Measurements from ENCODE around the gene ANKRD52. TPM values are rescaled to one million over a fixed set of nuclear protein-coding genes. Genes with fewer than 3 reads are reported as not detected.

The ANKRD52 gene
- total and polyA plus RNA-seq, 2 donors (not counting 3 experiments of a cell fraction or from before 2014, with no cell fraction given): 30.8 to 62.0 TPM

GRCh38 chr12:56255671-56256070, 2.5 kb downstream of the ANKRD52 start:
- no peak for DNase-seq (ENCODE audit: low read depth, low spot score)
- Histone ChIP-seq H3K4me3 (replicated peaks in 1 of 3; ENCODE audit: insufficient read depth in 1 of 3, low read depth in 1 of 3, low read length in 3 of 3) (no peak overlapping the region), H3K36me3 (ENCODE audit: control insufficient read depth in 2 of 2, extremely low read depth in 1 of 2, insufficient read depth in 2 of 2, low read length in 2 of 2) (peaks cover 24 to 40% of the 10 kb centered on the region in 2 experiments), H3K9ac (replicated peaks; ENCODE audit: extremely low read depth, insufficient read depth, low read length) (no peak overlapping the region), H3K27ac (ENCODE audit: insufficient read depth, low read depth, low read length) (no peak overlapping the region), H3K79me2 (ENCODE audit: control insufficient read depth, insufficient read depth, low read length) (peaks cover 26% of the 10 kb centered on the region), H4K20me1 (replicated peaks; ENCODE audit: control insufficient read depth, extremely low read depth, insufficient read depth, low read length) (no peaks in the 10 kb centered on the region), H3K9me3 (replicated peaks; ENCODE audit: control insufficient read depth, insufficient read depth, low read length) (no peaks in the 10 kb centered on the region), H2AFZ (ENCODE audit: low read depth, low read length) (no peak overlapping the region), H3K4me1 (ENCODE audit: control insufficient read depth, extremely low read depth, insufficient read depth, low read length) (peaks cover 18% of the 10 kb centered on the region), H3K27me3 (ENCODE audit: control insufficient read depth in 2 of 2, insufficient read depth in 2 of 2, low read length in 2 of 2) (no peaks in the 10 kb centered on the region), H3K9me1 (replicated peaks; ENCODE audit: control insufficient read depth, extremely low read depth, insufficient read depth, low read length) (no peaks in the 10 kb centered on the region), H3K4me2 (ENCODE audit: insufficient read depth, low read length) (no peak overlapping the region)
- dilution Hi-C loops (cut with MboI; ENCODE audit: extremely low pct_ligation_motif_present, low sequenced_read_pairs) (no loop called here), intact Hi-C loops (cut with micrococcal nuclease) (no loop called here)
- no TSS peak for BruUV-seq (replicated peaks)
- no peak for TF ChIP-seq FOS (IDR thresholded peaks at IDR 0.05; ENCODE audit: borderline replicate concordance, insufficient read depth, low read length)
- no peak for TF ChIP-seq CTCF (IDR thresholded peaks at IDR 0.05; ENCODE audit: extremely low read depth in 1 of 2, insufficient read depth in 1 of 2, low read depth in 1 of 2, low read length in 2 of 2)
- no peak for TF ChIP-seq JUN (IDR thresholded peaks at IDR 0.05; ENCODE audit: borderline replicate concordance, insufficient read depth, insufficient read length, low read depth)
- TF ChIP-seq EZH2 (IDR thresholded peaks at IDR 0.05; ENCODE audit: borderline replicate concordance, low read depth, low read length, severe bottlenecking): no peak
- no peak for TF ChIP-seq POLR2AphosphoS5 (IDR thresholded peaks at IDR 0.05; ENCODE audit: insufficient read depth, low read depth, low read length)
- TF ChIP-seq MYC (IDR thresholded peaks at IDR 0.05; ENCODE audit: low read depth, low read length): no peak
- no peak for TF ChIP-seq POLR2A (IDR thresholded peaks at IDR 0.05; ENCODE audit: low read depth, low read length)
- TF ChIP-seq GATA2 (IDR thresholded peaks at IDR 0.05; ENCODE audit: insufficient read depth, insufficient read length, low read depth, low read length): no peak
- no peak for TF ChIP-seq MAX (IDR thresholded peaks at IDR 0.05; ENCODE audit: insufficient read depth, insufficient read length)
- CTCF ChIA-PET: interaction anchor here (1.8 to 4.0 kb wide), 2 partner anchors 34 to 65 kb away, joined by 5 to 50 read pairs; partner anchors contain the start of genes RNF41 and SMARCC2
- no peak for FAIRE-seq
- POLR2A ChIA-PET: no interaction called here
